ENCODE measurements around the gene CCDC167.

Gene CCDC167

DNA sequence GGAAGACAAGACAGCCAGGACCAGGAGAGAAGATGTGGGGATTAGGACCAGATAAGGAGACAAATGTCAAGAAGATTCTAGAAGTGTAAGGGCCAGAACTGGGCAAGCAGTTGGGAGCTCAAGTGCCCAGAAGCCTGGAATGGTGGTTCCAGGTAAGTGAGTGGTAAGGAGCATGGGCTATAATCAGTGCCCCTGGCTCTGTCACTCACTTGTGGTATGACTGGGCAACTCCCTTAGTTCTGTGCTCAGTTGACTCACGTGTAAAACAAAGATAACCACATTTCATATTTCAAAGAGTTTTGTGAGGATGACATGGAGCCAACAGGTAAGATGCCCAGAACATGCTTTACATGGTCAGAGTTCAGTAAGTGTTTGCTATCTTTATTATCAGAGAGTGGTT, 11.2 kb downstream of the CCDC167 start:
- peak; percentile 52 for DNase-seq (ENCODE audit: low spot score)

DNA sequence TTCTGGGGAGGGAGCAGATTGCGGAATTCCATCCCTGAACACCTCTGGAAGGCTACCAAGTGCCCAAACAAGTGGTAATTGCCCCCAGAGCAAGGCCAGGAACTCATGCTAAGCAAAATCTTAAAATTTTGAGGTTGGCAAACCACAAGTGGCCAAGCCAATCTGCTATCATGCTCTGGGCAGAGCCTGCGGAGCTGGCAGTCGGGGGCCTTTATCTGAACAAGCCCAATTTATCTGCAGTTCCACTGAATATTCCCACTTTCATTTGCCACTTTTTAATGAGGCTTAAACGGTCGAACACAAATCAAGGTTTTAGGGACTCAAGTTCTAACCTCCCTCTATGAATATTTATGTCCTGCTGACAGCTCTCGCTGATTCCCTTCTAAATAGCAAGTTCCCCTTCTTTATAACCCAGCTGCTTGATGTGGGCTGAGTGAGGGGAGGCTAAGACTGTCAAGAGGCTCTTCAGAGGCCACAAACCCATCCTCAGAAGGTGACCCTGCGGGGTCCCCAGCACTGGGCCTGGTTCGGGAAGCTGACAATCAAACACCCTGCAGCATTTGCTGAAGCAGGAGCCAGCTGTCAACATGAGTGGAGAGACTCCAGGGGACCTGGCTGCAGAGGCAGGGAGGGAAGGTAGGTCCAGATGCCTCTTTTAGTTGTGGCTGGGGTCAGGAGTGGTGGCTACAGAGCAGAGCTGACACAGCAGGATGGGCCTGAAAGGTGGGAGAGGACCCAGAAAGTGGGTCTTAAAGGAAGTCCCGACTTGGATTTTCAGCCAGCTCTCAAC, 11.9 kb downstream of the CCDC167 start:
- no peak for DNase-seq (ENCODE audit: low spot score)

DNA sequence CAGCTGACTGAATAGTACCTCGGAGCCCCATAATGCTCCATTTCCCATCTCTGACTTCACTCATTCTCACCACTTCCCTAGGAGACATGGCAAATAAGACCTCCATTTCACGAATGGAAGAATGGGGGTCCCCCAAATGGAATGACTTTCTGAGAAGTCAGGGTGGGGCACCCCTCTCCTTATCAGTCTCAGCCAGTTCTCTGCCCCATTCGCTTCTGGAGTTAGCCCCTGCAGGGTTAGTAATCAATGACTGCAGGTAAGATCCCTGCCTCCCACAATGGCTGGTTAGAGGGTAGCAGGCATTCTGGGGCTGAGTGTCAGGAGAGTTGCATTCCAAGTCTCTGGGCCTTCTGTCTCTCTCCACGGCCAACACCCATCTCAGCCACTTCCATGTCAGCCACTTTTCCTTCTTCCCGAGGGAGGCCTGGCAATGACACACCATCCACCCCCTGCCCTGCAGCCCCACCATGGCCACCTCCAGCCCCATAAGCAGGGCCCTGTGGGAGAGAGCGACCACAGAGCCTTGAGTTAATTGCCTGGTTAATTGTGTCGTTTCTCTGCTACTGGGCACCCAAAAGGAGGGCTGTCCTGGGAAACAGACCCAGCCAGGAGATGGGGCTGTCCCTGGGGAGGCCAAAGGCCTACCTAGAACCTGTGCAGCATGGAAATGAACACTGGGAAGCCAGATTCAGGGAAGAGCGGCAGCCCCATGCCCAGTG, 13.4 kb downstream of the CCDC167 start:
- no peak for DNase-seq (ENCODE audit: low spot score)

DNA sequence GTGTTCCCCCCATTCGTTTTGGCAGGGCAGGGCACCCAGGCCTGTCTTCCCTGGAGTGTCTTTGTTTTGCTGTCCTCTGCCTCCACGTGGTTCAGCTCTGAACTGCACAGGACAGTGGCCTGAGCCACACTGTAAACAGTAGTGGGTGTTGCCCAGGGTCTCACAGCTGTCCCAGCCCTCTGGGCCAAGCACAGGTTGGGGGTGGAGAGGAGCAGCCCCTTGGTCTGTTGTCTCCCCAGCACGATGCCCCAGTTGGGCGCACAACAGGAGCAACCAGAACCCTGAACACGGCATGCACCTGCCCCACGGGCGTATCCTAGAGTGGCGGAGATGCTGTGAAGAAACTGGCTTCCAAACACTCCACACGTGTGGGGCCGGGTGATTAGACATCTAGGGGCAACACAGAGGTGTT, 14.4 kb downstream of the CCDC167 start:
- DNase-seq (ENCODE audit: low spot score): no peak

DNA sequence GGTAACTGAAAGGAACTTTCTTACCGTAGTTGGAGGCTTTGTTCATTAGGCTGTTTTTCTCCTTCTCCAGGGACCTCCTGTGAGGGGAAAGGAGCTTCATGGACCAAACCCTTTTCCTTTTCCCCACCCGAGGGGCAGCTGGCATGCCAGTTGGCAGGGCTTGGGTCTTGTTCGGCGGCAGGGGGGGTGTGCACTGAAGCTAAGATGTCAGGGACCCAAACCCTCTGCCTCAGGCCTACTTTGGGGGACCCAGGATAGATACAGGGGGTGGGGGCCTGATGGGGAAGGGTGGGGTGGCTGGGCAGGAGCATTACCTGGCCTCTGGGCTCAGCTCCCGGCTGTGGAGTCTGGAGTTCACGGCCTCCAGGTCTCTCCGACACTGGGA, 14.9 kb downstream of the CCDC167 start:
- DNase-seq (ENCODE audit: low spot score): no peak

DNA sequence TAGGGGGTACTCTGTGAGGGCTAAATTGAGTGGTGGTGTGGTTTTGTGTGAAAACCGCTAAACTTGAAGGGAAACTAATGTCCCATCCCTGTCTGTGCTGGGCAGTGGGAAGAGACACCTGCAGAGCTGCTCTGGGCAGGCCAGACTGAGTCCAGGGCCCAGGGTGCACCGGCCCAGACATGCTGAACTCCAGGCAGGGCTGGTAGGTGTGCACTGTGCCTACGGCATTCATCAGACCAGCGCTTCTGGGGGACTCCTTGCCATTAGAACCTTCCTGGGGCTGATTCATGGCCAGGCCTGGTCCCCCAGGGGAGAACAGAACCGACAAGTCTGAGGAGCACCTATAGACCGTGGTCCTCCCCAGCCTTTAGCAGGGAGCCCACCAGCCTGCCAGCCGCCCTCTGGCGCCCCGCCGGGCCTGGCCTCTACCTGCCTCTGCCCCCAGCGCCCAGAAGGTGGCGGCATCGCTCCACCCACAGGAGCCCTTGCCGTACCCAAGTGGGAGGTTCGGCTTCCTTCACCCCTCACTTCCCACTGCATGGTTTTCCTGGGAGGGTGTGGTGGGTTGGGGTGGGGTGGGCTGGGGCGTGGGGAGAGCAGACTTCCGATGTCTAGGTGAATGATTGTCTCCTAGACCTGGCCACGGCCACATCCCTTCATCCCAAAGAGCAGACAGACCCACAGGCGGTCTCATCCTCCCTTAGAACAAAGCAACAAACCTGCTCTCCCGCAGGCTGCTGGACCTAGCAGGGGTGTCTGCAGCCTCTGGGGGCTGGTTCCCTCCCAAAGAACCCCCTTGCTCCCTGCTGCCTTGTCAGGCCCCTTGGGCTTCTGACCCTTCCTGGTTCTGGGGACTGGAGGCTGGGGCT, 15.5 kb downstream of the CCDC167 start:
- DNase-seq (ENCODE audit: low spot score): peak; percentile 76

DNA sequence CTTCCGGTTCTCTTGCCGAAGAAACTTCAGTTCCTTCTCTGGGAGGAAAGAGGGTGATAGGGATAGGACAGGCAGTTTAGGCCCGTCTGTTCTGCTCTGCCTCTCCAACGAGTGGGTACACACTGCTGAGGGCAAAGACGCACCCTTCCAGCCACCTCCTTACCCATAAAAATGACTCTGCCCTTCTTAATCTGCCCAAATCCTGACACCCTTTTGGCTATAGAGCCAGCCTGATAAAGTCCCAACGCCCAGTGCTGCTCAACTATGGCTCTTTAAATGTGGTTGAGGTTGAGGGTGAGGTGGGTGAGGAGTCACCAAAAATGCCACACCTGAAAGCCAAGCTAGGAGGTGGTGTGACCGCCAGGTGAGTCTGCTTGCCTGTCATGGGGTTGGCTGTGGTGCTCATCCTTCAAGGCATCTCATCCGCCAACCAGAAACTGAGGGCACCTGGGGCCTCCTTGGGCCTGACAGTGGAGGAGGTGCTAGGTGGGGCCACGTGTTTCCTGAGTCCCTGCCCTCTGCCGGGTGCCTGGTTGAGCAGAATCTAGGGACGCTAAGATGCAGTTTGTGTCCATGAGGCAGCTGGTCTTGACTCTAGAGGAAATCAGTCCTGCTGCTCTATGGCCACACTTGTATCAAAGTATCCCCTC, 16.3 kb downstream of the CCDC167 start:
- peak; percentile 20 for DNase-seq (ENCODE audit: low spot score)

DNA sequence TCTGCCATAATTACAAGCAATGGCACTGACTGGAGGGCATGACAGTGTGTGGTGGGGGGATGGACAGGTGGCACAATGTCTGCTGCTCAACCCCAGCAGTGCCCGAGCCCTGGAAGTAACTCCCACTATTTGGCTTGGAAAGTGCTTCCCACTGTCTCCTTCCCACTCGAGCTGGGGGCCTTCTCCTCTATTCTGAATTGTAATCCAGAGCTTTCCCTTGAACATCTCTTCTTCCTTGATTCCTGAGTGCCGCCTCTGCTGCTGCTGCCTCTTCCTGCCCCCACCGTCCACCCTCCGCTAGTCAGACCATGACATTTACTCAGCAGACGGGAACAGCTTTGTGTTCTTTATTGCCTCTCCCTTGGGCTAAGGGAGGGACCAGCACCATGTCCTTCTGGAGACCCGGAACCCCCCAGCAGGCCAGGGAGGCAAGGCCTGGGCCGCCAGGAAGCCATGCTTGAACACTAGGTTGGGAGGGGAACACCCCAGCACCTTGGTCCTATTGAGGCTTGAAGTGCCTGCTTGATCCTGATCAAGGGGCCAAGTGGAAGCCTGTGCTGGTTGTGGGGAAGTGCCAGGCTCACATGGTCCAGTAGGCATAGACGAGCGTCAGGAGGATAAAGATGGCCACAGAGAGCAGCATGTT, 17.0 kb downstream of the CCDC167 start:
- no peak for DNase-seq (ENCODE audit: low spot score)

DNA sequence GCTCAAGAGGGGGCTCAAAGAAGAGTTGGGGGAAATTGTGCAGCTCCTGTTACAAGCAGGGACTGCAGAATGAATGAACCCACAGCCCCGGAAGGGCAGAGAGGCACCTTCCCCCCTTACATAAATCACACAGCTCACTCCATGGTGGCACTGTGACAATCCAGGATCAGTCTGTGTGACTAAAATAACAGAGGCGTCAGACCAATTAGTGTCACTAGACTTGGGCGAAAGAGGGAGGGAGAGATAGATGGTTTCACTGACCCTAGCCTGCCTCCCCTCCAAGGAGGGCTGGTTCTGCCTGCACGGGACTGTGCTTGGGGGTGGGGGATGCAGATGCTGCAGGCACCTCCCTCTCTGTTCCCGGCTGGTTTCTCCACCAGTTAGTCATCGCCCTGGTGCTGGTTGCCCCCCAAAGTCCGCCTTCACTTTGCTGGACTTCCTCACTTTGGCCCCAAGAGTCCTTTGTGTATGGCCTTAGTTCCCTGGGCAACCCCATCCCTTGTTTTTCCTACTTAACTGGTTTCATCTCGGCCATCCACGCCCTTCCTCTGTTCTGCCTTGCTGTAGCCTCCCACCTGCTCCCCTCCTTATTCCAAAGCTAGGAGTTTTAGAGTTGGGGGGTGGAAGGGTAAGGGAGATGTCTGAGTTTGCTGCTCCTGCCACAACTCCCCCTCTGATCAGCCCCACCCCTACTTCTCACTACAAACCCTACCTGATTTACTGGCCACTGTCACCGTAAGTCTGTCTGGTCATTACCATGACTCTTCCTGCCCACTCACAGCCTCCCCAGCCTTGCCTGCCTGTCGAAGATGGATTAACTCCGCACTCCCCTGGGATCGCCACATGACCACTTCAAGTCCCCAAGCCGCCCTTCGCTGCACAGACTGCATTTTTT, 17.7 kb downstream of the CCDC167 start:
- DNase-seq (ENCODE audit: low spot score): no peak

DNA sequence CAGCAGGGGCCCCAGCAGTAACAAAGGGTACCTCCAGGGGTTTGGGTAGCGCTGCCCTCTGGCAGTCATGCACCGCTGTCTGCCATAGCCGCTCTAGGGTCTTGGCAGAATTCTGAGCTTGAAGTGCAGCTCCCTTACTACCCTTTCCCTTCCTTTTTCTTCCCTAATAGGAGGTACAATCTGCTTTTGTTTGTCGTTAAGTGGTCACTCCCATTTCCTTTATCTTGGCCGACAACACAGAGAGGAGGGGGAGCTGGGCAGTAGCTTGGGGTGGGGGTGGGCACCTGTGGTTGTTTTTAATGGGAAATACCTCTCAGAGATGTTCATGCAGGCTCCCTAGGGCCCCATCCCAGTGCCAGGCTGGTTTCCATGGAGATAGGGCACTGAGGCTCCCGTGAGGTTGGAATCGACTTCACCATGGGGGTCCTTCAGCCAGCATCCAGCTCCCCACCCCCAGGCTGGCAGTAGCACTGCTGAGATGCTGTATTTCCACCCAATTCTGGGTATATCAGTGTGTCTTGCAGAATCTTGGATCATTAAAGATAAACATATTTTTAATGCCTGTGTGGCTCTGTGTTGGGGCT, 18.6 kb downstream of the CCDC167 start:
- DNase-seq (ENCODE audit: low spot score): no peak

DNA sequence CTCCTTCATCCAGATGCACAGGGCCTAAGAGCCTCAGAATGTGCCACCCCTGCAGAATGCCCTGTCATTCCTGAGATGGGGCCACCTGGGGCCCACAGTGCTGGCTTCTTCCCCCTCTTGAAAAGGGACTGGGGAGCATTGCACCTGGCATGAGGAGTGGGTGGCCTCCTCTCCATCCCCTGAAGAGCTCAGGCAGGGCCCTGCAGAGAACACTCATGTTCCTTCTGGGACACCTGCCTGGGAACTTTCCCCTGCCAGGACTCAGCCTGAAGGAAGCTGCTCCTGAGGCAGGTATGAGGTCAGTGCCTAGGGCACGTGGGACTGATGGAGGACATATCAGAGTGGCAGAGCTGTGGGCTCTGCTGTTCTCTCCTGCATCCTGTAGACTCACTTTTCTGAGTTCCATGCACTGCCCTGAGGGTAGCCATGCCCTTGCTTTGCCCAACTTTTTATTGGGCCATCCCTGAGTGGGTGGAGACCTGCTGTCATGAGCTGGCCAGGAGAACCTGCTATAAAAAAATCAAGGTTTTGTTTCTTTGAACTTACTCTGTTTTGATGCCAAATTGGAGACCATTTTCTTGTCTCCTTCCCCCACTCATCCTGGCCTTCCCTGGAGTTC, 19.5 kb downstream of the CCDC167 start:
- no peak for DNase-seq (ENCODE audit: low spot score)

DNA sequence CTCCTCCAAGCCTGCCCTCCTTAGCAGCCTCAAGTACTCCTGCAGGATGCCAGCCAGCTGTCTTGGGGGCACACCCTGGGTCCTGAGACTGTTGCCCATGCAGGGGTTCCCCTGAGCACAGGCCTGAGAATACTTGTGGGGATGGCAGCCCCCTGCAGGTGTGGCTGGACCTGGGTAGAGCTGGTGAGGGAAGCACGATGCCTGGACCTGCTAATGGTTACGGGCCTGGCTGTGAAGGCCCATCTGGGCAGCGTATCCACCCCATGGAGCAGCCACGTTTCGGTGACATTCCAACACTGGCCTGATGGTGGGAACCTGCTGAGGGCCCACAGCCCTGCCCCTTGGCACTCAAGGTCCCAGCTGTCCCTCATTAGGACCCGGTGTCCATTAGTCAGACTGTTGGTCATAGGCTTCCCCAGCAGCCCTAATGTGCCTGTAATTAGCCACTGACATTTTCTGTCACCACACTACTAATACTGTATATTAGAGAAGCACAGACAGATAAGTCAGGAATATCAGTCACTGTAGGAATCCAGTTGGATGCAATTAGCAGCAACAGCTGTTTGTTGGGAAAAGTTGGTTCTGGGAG, 20.3 kb downstream of the CCDC167 start:
- DNase-seq (ENCODE audit: low spot score): no peak

DNA sequence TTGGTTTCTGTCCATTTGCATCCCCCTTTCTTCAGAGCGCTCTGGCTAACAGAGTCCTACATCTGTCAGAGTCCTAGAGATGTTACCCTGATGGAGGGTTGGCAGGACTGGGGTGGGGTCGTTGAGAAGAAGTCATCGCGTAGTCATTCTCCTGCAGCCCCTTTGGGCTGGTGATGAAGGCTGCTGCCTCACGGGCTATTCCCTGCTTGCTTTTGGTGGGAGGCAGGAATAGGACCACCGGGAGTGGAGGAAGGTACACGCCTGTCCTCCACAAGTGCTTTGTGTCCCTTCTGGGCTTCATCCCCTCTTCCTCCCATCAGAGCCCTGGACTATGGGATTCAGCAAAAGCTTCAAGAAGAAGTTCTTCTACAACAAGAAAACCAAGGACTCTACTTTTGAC, 20.9 kb downstream of the CCDC167 start:
- no peak for DNase-seq (ENCODE audit: low spot score)

DNA sequence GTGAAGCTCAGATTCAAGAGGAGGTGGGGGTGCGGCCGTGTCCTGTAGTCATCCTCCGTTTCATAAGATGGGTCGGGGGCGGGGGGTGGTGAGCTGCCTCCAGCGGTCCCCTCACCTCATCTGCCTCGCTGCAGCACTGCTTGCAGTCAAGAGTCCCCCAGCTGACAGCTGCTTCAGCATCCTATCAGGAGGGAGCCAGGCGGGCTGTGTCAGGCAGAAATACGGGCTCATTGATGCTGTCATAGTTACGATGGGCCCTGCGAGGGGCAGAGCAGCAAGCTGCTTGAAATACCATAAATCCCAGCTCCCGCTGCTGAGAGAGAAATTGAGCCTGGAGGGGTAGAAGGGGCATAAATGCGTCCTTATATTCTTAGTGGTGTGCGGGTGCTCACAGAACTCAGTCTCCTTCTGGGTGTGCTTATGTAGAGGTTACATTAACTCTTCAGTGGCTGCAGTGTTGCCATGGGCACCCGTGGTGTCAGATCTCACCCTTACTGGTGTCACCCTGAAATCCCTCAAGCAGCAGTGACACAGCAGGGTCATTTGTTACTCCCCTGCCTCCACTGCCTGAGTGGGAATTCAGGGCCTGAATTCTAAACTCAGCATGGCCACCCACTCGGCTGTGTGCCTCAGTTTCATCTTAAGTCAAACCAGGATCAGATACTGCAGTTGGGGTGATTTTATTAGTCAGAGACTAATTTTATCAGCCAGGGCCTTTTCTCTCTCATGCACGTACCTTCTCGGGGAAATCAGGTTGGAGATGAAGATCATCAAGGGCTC, 21.8 kb downstream of the CCDC167 start:
- no peak for DNase-seq (ENCODE audit: low spot score)

DNA sequence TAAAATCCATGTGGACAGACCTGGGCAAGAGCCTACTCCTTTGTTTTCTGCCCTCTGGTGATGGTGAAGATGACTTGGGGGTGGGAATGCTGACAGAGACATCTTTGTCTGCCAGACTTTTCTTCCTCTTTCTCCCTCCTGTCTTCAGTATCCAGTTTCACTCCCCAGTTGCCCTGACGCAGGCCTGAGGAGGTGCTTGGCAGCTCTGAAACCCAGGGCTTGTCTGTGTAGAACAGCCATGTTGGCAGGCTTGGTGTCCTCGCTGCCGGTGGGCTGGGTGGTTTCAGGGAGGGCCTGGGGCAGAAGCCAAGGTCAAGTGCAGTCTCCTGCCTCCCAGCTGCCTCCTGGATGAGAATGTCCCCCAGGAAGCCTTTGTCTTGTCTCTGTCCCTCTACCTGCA, 22.5 kb downstream of the CCDC167 start:
- DNase-seq (ENCODE audit: low spot score): no peak

DNA sequence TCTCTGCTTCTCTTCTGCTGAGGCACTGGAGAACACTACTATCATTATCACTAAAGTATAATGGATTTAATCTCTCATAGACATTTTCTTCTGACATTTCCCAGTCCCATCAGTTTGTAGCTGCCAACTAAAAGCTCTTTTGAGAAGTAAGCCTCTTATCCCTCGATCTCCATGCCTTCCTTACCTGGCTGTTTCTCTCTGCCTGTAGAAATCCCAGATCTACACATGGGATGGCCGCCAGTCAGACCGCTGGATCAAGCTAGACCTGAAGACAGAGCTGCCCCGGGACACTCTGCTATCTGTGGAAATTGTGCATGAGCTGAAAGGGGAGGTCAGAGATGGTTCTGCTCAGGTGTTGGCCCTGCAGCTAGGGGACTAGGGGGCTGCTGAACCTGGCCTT, 25.4 kb downstream of the CCDC167 start:
- DNase-seq (ENCODE audit: low spot score): no peak

DNA sequence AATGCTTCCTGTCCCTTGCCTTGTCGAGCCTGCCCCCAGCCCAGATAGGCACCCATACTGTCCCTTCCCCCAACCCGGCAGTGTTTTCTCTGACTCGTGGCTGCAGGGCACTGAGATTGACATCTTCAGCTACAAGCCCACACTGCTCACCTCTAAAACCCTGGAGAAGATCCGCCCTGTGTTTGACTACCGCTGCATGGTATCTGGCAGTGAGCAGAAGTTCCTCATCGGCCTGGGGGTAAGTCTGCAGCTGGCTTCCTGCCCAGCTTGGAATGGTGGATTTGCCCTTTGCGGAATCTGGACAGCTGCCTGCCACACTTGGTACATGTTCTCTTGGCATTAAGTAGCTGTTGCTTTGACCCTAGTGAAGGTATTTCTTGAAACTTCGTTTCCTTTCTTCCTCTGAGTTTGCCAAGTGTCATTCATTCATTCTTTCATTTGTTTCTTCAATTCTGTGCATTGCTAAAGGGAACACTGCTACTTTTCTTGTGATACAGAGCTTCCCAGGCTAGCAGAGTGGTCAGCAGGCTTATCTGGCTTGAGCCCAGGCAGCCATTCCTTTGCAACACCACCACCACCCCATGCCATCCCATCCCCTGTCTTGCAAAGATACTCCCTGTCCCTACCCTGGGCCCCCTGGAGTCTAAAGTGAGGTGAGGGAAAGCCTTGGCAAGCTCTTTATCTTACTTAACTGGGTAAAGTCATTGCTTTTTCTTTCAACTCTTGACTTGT, 26.2 kb downstream of the CCDC167 start:
- no peak for DNase-seq (ENCODE audit: low spot score)

DNA sequence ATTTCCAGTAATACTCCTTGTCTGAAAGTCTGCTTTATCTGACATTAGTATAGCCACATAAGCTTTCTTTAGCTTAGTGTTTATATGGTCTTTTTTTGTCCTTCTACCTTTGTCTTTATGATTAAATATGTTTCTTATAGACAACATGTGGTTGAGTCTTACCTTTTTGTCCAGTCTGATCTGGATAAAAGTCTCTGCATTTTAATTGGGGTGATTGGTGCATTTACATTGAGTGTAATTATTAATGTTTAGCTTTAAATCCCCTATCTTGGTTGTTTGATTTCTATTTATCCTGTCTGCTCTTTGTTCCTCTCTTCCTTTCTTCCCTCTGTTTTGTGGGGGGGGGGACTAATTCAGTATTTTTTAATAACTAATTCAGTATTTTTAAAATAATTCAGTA, 32.0 kb downstream of the CCDC167 start:
- DNase-seq (ENCODE audit: low spot score): no peak

All from CD4-positive, alpha-beta T cell treated with Interleukin-2 at 100 ng/mL for 4 hours (primary cell).